ENCODE measurements around the gene CENPV.
"Not testable (repeated sequence)": the region's sequence is repeated elsewhere in the genome, so short reads cannot be mapped to it uniquely, and the experiment has no call there.

Gene CENPV

DNA sequence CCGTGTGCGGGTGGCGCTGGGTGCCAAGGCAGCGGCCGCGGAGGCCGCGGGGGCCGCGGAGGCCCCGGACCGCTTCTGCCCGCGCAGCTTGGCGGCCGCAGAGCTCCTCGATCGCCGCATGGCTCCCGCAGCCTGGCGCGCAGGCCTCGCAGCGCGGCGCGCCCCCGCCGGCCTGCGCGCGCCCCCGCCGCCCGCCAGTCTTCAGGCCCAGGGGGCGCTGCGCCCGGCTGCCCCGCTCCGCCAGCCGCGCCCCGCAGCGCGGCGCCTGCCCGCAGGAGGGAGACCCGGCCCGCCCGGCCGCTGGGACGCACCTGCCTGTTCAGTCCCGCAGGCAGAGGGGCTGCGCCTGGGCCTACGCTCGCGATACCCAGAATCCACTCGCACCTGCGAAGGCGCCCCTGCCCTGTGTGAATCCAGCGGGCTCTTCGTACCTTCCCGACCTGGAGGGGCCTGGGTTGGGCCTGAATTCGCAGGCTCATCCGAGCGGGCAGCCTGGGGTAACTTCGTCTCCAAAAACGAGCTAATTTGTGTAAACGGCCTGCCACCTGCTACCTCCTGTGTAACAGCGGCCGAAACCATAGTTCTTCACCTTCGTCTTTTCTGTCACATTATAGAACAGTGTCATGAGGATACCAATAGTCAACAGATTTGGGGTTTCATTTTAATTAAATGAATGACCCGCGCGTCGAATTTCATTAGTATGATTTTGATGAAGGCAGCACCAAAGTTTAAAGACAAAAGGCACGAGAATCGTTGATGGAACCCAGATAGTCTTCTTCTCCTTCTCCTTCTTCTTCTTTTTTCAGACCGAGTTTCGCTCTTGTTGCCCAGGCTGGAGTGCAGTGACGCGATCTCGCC, at the start of gene CENPV:
CENPV (minus strand) TSS at position 153 of the 858 bp plus-strand sequence; CDS start at position 120, 33 bp downstream.
- peak; percentile 40 to 65 for DNase-seq (ENCODE audit: low read depth in 1 of 2, low spot score in 1 of 2)

DNA sequence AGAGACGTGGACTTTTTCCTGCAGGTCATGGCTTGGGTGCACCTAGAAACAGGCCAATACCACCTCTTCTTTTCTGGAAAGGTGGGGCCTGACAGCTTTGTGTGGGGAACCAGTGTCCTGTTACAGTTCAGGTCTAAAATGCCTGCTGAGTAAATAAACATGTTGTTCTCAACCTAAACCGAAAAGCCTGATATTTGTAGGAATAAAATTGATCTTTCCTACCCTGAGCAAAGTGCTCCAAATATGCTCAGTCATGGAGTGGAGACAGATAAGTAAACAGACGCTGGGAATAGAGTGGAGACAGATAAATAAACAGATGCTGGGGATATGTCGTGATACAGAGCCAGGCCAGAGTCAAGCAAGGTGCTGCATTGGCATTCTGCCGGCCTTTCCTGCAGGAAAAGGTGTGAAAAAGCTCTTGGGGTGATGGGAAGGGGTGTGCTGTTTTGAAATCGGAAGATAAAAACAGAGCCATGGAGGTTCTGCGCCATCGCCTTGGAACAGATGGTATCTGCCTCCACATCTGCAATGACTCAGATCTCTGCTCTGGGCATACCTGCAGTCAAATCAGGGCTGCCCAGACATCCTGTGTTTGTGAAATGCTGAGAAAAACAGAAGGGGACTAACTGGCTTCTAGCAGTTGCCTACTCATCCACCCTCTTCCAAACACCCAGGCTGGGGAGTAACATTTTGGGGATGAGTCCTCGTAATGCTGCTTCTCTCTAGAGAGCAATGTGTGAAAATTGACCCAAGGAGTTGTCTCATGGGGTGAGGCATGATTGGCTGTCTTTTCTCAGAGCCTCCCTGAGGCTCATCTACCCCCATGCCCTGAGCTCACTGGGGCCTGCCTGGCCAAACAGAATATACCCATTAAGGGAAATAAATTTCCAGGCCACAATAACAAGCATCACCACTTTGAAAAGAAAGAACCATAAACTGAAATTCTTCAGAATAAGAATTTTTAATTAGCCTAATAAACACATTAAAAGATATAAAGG, 45.3 kb upstream of the CENPV start:
- no peak for DNase-seq (ENCODE audit: low read depth in 1 of 2, low spot score in 1 of 2)

DNA sequence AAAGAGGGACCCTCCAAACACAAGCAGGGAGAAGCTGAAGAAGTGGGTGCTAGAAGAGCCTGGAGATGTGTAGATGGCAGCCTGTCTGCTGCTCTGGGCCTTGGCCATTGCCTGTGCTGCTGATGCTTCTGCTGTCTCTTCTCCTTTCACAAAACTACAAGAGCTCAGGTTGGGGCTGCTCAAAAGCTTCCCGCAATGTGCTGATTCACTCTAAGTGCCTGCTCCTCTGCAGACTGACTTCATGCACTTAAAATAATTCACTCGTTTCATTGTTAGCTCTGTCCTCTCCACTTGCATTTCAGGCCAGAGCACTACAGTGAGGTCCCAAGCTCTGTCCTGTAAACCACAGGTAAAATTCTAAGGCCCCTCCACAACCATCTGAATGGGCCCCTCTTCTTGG, 43.4 kb upstream of the CENPV start:
- not testable (repeated sequence) for DNase-seq (ENCODE audit: low read depth in 1 of 2, low spot score in 1 of 2)

DNA sequence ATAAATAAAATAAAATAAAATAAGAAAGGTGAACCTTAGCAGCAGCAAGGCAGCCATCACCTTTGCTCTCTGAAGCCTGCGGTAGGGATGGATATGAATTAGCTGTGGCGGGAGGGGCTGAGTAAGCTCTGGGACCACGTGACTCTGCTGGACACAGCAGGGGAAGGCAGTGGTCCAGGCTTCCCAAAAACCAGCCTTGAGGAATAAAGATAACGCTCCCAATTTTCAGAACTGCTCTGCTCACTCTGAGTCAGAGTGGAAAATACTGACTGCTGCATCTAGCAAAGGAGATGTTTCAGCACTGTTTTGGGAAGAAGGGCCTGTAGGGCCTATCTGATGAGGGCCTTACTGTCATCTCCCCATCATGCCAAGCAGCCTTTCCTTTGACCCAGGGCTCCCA, 42.6 kb upstream of the CENPV start:
- DNase-seq (ENCODE audit: low read depth in 1 of 2, low spot score in 1 of 2): not testable (repeated sequence)

DNA sequence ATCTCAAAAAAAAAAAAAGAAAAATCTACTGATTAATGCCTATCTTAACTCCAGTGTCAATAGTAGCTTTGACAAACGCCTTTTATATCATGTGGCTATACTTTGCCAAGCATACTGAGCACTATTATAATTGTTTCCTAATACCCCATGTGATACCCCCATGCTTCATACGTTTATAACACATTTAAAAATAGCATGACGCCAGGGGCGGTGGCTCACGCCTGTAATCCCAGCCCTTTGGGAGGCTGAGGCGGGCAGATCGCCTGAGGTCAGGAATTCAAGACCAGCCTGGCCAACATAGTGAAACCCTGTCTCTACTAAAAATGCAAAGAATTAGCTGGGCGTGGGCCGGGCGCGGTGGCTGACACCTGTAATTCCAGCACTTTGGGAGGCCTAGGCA, 39.2 kb upstream of the CENPV start:
- not testable (repeated sequence) for DNase-seq (ENCODE audit: low read depth in 1 of 2, low spot score in 1 of 2)

DNA sequence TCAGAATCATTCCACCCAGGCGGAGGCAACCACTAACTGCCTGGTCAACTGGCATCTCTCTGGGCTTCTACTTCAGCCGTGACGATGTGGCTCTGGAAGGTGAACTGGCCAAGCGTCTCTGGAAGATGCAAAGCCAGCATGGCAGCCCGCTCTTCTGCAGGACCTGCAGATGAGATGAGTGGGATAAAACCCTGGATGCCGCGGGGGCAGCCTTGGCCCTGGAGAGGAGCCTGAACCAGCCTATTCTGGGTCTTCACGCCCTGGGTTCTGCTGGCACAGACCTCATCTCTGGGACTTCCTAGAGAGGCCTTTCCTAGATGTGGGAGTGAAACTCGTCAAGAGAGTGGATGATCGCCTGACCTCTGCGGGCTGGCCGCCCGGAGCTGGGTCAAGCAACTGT, 38.2 kb upstream of the CENPV start:
- no peak for DNase-seq (ENCODE audit: low read depth in 1 of 2, low spot score in 1 of 2)

DNA sequence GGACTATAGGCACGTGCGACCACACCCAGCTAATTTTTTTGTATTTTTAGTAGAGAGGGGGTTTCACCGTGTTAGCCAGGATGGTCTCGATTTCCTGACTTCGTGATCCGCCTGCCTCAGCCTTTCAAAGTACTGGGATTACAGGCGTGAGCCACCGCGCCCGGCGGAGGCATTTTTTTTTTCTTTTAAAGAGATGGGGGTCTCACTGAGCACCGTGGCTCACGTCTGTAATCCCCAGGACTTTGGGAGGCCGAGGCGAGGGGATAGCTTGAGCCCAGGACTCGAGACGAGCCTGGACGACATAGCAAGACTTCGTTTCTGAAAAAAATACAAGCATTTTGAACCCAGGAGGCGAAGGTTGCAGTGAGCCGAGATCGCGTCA, 32.8 kb upstream of the CENPV start:
- DNase-seq (ENCODE audit: low read depth in 1 of 2, low spot score in 1 of 2): not testable (repeated sequence)

DNA sequence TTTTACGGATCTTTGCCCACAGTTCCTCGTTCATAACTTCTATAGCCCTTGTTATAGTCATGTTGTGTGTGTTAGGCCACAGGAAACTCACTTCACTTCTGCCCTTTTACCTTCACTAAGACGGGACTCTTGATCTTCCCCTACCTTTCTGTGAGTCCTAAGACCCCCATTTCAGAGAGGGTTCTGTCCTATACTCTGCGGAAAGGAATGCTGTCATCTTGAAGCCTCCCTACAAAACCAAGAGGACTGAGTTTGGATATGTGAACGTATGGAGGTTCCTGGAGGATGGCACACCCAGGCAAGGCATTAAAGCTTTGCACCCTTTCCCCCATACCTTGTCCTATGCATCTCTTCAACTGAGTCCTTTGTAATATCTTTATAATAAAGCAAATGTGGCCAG, 31.3 kb upstream of the CENPV start:
- DNase-seq (ENCODE audit: low read depth in 1 of 2, low spot score in 1 of 2): no peak

DNA sequence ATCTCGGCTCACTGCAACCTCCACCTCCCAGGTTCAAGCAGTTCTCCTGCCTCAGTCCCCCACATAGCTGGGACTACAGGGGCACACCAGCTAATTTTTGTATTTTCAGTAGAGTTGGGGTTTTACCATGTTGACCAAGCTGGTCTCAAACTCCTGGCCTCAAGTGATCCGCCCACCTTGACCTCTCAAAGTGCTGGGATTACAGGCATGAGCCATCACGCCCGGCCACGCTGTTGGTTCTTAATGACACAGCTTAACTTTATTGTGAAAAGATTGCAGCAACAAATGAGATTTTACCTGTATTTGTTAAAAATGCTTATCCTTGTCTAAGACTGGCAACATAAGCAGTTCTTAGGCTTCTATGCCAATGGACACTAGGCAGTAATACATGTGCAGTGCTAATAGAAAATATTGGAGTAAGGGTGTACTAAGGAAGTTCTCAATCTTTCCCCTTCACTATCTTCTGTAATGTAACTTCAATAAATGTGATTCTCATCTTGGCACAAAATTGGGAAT, 30.6 kb upstream of the CENPV start:
- DNase-seq (ENCODE audit: low read depth in 1 of 2, low spot score in 1 of 2): no peak

DNA sequence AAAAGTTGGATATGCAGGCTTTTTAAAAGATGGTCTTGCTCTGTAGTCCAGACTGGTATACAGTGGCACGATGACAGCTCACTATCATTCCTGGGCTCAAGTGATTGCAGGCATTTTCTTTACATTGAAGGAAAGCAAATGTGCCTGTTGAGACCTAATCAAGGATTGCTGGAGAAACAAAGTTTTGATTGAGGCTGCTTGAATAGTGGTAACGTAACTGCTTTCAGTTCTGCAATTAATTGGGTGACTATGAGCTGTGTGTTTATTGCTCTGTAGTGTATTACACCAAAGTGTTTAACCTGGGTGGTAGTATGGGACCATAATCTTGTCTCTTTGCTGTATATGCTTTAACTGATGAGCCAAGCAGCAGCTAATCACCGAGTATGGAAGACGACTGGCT, 29.9 kb upstream of the CENPV start:
- no peak for DNase-seq (ENCODE audit: low read depth in 1 of 2, low spot score in 1 of 2)

DNA sequence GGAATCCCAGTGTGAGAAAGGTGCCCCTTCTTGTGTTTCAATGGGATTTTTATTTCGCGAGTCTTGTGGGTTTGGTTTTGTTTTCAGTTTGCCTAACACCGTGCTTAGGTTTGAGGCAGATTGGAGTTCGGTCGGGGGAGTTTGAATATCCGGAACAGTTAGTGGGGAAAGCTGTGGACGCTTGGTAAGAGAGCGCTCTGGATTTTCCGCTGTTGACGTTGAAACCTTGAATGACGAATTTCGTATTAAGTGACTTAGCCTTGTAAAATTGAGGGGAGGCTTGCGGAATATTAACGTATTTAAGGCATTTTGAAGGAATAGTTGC, 28.2 kb upstream of the CENPV start:
- no peak for DNase-seq (ENCODE audit: low read depth in 1 of 2, low spot score in 1 of 2)

DNA sequence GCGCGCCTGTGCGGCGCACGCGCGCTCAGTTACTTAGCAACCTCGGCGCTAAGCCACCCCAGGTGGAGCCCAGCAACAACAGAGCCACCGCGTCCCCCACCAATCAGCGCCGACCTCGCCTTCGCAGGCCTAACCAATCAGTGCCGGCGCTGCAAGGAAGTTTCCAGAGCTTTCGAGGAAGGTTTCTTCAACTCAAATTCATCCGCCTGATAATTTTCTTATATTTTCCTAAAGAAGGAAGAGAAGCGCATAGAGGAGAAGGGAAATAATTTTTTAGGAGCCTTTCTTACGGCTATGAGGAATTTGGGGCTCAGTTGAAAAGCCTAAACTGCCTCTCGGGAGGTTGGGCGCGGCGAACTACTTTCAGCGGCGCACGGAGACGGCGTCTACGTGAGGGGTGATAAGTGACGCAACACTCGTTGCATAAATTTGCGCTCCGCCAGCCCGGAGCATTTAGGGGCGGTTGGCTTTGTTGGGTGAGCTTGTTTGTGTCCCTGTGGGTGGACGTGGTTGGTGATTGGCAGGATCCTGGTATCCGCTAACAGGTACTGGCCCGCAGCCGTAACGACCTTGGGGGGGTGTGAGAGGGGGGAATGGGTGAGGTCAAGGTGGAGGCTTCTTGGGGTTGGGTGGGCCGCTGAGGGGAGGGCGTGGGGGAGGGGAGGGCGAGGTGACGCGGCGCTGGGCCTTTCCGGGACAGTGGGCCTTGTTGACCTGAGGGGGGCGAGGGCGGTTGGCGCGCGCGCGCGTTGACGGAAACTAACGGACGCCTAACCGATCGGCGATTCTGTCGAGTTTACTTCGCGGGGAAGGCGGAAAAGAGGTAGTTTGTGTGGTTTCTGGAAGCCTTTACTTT, 27.6 kb upstream of the CENPV start, which contains the start of gene UBB:
UBB (plus strand) TSS at position 452 of the 856 bp plus-strand sequence. CDS start 817 bp downstream, outside the sequence.
- peak; percentile 84 to 90 for DNase-seq (ENCODE audit: low read depth in 1 of 2, low spot score in 1 of 2)

DNA sequence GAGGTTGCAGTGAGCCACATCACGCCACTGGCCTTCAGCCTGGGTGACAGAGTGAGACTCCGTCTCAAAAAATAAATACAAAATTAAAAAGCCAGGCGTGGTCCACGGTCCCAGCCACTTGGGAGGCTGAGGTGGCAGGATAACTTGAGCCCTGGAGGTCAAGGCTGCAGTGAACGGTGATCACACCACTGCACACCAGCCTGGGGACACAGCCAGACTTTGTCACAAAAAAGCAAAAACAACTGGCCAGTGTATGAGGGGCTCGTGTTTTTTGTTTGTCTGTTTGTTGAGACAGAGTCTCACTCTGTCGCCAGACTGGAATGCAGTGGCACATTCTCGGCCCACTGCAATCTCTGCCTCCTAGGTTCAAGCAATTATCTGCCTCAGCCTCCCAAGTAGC, 26.4 kb upstream of the CENPV start:
- DNase-seq (ENCODE audit: low read depth in 1 of 2, low spot score in 1 of 2): no peak

DNA sequence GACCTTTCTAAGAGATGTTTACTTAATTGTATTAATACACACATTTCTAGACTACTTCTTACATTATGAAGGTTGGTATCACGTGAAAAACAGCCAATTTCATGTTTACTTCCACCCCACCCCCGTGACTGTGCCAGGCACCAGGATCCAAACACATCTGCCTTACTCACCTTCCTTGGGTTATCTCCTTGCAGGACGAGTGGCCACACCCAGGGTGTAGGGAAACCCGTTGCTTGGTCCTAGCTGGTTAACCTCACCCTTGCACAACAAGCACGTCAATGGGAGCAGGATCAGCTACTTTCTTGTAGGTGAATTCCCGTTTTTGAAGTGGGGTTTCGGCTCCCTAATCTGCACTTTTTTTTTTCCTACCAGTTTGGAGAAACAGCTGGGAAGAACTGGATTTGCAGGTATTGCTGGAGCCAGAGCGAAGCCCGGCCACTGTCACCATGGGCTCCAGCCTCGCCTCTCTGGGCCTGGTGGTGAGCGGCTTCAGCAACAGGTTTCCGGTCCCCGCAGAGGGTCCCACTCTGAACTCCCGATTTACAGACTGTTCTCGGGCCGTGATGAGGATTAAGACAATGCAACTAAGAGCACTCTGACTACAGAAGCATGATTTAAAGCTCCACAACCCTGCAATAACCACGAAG, 25.5 kb upstream of the CENPV start:
- no peak for DNase-seq (ENCODE audit: low read depth in 1 of 2, low spot score in 1 of 2)

DNA sequence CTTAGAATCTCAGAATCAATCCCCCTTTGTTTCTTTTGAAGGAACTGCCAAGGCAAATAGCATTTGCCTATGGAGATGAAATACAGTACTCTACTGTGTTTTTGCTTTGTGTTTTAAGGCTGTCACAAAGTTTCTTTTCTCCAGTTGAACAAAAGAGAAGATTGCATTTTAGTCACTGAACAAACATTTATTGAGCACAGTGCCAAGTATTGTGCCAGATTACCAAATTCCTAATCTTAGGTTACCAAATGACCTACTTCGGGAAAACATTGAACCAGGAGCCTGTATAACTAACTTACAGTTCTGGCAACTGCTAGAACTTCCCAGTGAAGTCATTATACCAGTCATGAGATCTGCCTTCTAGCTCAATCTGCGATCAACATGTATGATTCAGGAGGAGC, 24.7 kb upstream of the CENPV start:
- DNase-seq (ENCODE audit: low read depth in 1 of 2, low spot score in 1 of 2): no peak

DNA sequence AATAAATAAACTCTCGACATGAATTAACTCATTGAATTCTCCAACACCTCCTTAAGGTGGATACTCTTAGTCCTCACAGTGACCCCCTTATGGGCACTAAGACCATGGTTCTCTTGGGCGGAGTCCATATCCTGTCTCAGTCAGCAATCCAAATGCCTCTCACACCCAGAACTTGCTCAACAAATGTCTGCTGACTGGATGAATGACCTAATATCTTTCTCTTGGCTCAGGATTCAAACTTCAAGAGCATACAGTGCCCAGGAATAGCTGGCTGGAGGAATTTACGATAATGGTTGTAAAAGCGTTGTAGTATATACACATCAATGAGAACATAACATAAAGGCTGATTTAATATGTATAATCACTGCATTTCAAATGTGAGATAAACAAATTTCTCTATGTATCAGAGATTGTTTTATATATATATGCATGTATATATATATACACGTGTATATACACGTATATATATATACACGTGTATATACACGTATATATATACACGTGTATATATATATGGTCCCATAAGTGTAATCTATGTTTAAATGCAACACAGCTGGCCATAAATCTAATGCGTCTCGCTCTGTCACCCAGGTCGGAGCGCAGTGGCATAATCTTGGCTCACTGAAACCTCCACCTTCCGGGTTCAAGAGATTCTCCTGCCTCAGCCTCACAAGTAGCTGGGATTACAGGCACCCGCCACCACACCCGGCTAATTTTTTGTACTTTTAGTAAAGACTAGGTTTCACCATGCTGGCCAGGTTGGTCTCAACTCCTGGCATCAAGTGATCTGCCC, 21.1 kb upstream of the CENPV start:
- no peak for DNase-seq (ENCODE audit: low read depth in 1 of 2, low spot score in 1 of 2)

DNA sequence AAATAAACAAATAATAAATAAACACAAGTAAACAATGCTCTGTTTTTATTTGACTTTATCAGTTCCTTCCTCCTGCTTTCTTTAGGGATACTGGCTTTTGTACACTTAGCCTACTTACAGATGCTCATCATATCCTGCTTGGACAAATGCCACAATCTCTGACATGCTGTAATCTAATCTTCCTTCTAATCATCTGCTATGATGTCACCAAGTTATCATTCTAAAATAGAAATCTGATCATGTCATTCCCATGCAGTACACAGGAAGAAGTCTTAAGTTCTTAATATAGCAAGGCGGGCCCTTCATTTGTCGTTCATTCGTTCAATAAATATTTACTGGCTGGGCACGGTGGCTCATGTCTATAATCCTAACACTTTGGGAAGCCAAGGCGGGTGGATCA, 18.5 kb upstream of the CENPV start:
- no peak for DNase-seq (ENCODE audit: low read depth in 1 of 2, low spot score in 1 of 2)

DNA sequence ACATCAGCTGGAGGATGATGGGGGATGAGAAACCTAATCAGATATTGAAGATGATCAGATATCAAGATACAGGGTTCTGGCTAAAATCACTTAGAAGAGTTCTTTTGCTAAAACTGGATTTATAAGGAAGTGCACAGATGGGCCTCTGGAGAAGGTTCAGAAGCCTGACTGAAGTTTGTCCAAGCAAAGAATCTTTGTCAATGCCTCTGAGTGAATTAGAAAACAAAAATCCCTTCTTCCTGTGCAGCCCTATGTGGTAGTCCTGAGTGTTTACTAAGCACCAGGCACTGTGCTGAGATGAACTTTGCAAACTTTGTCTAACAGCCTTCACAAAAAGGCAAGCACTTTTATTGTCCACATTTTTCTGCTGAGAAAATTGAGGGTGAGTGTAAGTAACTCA, 11.4 kb upstream of the CENPV start:
- no peak for DNase-seq (ENCODE audit: low read depth in 1 of 2, low spot score in 1 of 2)

DNA sequence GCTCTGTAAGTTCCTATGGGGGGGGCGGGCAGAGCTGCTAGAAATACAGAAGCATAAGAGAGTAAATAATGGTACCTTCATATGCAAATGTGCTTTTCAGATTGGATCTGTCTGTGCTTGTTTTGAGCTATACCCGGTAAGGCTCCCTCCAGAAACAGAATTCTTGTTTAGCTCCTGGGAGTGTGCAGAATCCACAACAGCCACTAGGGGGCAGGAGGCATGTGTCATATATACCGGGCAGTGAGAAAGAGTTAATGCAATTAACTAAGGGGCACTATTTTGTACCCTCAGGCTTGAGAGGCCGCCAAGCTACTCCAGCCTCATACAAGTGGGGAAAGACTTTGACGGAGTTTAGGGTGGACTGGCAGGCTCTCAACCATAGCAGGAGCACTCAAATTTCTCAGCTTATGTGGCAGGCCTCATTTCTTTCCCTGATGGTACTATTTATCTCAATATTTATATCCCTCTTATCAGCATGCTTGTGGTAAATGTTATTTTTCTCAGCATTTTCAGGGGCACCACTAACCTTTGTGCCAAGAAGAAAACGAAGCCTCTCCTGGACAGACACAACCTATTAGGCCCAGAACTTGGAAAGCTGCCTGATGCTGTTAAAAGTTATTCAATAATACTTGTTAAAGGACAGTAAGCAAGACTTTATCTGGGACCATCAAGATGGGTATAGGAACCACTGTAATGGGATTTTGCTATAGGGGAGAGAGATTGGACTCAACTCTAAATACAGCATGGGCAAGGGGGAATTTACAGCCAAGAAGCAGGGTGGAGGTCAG, 10.7 kb upstream of the CENPV start:
- peak; percentile 54 to 57 for DNase-seq (ENCODE audit: low read depth in 1 of 2, low spot score in 1 of 2)

Data from stimulated activated CD4-positive, alpha-beta T cell treated with anti-CD3 and anti-CD28 coated beads, Interleukin-15, amount 100 ng/mL, for 1 hour (primary cell).